SU-DHL-6 (cell line): ENCODE measurements around the gene CDYL2.

Source experiments
- H2AFZ ChIP-seq: fragments of 200-600 bp; sonication (generic); 2 replicates; pipeline ENCODE4 v1.6.1; 2014; ENCODE audit warnings: low read depth, mild to moderate bottlenecking, moderate library complexity, mixed read lengths, antibody characterized with exemption, low read length; ENCODE audit not compliant: severe bottlenecking
- H3F3A ChIP-seq: fragments of 200-600 bp; shearing (Covaris generic); 2 replicates; pipeline ENCODE4 v1.6.0; 2016; ENCODE audit warnings: antibody characterized with exemption, mild to moderate bottlenecking; ENCODE audit not compliant: insufficient read depth
- H3K27ac ChIP-seq: fragments of 200-600 bp; sonication (generic); 2 replicates; pipeline ENCODE4 v1.5.1; 2016; ENCODE audit warnings: low read depth, mild to moderate bottlenecking, low read length, moderate library complexity, mixed read lengths
- H3K27me3 ChIP-seq: fragments of 200-600 bp; sonication (generic), shearing (Covaris generic); 2 replicates; pipeline ENCODE4 v1.6.0; 2014; ENCODE audit warnings: mild to moderate bottlenecking, low read length
- H3K36me3 ChIP-seq: fragments of 200-600 bp; sonication (generic); 2 replicates; pipeline ENCODE4 v1.6.1; 2014; ENCODE audit warnings: mild to moderate bottlenecking, low read length, mixed read lengths
- H3K4me2 ChIP-seq: fragments of 300-600, 200-600 bp; shearing (Covaris generic), sonication (generic); 2 replicates; pipeline ENCODE4 v1.6.0; 2014; ENCODE audit warnings: low read length, low read depth, mild to moderate bottlenecking; ENCODE audit not compliant: poor library complexity, severe bottlenecking
- H3K4me3 ChIP-seq: fragments of 200-600 bp; sonication (generic); 2 replicates; pipeline ENCODE4 v1.5.1; 2014; ENCODE audit warnings: antibody characterized with exemption, low read length, mild to moderate bottlenecking, mixed read lengths; ENCODE audit not compliant: insufficient read depth, poor library complexity, severe bottlenecking
- H3K79me2 ChIP-seq: fragments of 200-600 bp; sonication (generic); 2 replicates; pipeline ENCODE4 v1.6.1; 2014; ENCODE audit warnings: mild to moderate bottlenecking, low read length, moderate library complexity; ENCODE audit not compliant: insufficient read depth
- H3K9ac ChIP-seq: fragments of 200-600 bp; sonication (generic); 2 replicates; pipeline ENCODE4 v1.7.0; 2014; ENCODE audit warnings: mild to moderate bottlenecking, low read length
- H3K9me2 ChIP-seq: fragments of 200-600 bp; sonication (generic); replicated peaks from 2 replicates; pipeline ENCODE4 v1.6.1; 2014; ENCODE audit warnings: low read length; ENCODE audit not compliant: insufficient read depth
- H3K9me3 ChIP-seq: fragments of 200-600 bp; sonication (generic); 2 replicates; pipeline ENCODE4 v1.6.1; 2014; ENCODE audit warnings: low read length, mixed read lengths; ENCODE audit not compliant: insufficient read depth
- H4K20me1 ChIP-seq: fragments of 200-600 bp; sonication (generic); 2 replicates; pipeline ENCODE4 v1.6.1; 2014; ENCODE audit warnings: low read depth, mild to moderate bottlenecking, antibody characterized with exemption, low read length, moderate library complexity, mixed read lengths
- EZH2phosphoT487 ChIP-seq: fragments of 200-600 bp; sonication (generic), shearing (Covaris generic); conservative IDR thresholded peaks from 2 replicates; pipeline ENCODE4 v1.6.1; 2018; ENCODE audit warnings: mild to moderate bottlenecking, antibody characterized with exemption, low read length, moderate library complexity, mixed read lengths
- TF ChIP-seq, protein P1 (sequence below): fragments of 200-600 bp; sonication (generic); IDR thresholded peaks from one replicate; pipeline ENCODE4 v1.5.1; 2017; ENCODE audit warnings: antibody characterized with exemption, mild to moderate bottlenecking, low read length, moderate library complexity; ENCODE audit not compliant: insufficient read depth, poor library complexity, severe bottlenecking

Gene CDYL2

DNA sequence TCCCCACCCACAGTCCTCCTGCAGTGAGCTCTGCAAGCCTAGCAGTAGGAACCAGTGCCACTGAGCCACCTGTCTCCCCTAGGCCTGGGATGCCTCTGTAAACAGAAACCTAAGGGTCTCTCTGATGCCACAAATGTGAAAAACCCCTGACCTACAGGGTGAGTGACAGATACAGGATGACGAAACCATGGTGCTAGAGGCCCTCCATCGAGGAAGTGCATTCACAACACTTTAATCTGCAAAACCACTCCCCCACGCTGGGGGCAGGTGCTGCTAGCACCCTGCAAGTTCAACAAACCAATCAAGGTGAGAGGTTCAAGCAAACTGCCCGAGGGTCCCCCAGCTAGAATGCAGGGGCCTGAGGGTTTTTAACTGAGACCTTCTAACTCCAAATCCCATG is 59.5 kb downstream of the CDYL2 start:
- H3K79me2 ChIP-seq: no peaks in the 10 kb centered on the region

DNA sequence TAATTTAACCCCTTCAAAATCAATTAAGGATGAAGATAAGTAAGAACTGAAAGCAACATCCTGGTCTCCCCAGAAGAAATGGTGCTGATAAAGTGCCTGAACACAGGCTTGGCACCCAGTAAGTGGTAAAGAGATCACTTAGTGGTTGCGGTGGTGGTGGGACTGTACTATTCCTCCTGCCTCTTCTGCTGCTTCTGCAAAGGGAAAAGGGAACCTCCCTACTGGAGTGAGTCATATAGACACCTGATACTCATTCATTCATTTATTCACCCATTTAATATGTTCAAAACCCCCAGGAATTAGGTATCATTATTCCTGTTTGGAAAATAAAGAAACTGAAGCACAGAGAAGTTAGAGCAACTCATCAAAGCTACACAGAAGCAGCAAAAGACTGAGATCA is 60.6 kb downstream of the CDYL2 start:
- TF ChIP-seq, protein P1, sequence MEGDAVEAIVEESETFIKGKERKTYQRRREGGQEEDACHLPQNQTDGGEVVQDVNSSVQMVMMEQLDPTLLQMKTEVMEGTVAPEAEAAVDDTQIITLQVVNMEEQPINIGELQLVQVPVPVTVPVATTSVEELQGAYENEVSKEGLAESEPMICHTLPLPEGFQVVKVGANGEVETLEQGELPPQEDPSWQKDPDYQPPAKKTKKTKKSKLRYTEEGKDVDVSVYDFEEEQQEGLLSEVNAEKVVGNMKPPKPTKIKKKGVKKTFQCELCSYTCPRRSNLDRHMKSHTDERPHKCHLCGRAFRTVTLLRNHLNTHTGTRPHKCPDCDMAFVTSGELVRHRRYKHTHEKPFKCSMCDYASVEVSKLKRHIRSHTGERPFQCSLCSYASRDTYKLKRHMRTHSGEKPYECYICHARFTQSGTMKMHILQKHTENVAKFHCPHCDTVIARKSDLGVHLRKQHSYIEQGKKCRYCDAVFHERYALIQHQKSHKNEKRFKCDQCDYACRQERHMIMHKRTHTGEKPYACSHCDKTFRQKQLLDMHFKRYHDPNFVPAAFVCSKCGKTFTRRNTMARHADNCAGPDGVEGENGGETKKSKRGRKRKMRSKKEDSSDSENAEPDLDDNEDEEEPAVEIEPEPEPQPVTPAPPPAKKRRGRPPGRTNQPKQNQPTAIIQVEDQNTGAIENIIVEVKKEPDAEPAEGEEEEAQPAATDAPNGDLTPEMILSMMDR: no peak
- no peak for TF ChIP-seq EZH2phosphoT487
- Histone ChIP-seq H3F3A (no peaks in the 10 kb centered on the region), H3K9me2 (no peaks in the 10 kb centered on the region), H3K27ac (no peak overlapping the region), H3K4me3 (no peak overlapping the region), H3K9me3 (0 out of 2 replicates have a peak, but pooled peaks cover 3% of the 10 kb centered on the region), H3K79me2 (no peaks in the 10 kb centered on the region), H3K4me2 (no peak overlapping the region), H4K20me1 (no peaks in the 10 kb centered on the region), H3K36me3 (no peaks in the 10 kb centered on the region), H3K27me3 (no peaks in the 10 kb centered on the region), H3K9ac (no peak overlapping the region), H2AFZ (no peak overlapping the region)

More for the DNA sequence above, 59.5 kb downstream of the CDYL2 start:
- no peak overlapping the region for H3K9ac ChIP-seq
- H3K9me3 ChIP-seq: 0 out of 2 replicates have a peak, but pooled peaks cover 3% of the 10 kb centered on the region
- H3K27ac ChIP-seq: no peak overlapping the region
- H3K27me3 ChIP-seq: no peaks in the 10 kb centered on the region
- H3K4me3 ChIP-seq: no peak overlapping the region
- no peaks in the 10 kb centered on the region for H3F3A ChIP-seq
- H4K20me1 ChIP-seq: no peaks in the 10 kb centered on the region
- H3K36me3 ChIP-seq: no peaks in the 10 kb centered on the region
- H2AFZ ChIP-seq: no peak overlapping the region
- TF ChIP-seq EZH2phosphoT487: no peak
- TF ChIP-seq, protein P1: no peak
- H3K4me2 ChIP-seq: no peak overlapping the region
- H3K9me2 ChIP-seq: no peaks in the 10 kb centered on the region

DNA sequence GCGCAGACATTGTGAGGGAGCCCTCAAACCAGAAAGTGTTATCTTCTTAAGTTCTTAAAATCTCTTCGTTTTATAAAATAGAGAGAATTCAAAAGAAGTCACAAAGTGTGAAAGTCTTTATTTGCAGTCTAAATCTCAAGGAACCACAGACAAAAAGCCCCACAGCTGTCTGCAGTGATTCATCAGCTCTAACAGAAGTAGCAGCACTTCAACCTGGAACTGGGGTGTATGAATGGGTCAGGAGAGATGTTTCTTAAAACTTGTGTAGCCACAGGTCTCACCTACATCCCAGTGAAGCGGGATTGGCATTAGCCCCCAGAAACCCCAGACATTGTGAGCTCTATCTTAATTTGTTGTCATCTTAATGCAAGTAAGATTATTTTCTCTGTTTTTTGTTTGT is 61.1 kb downstream of the CDYL2 start:
- no peak for TF ChIP-seq EZH2phosphoT487
- TF ChIP-seq, protein P1: no peak
- H3K79me2 ChIP-seq: no peaks in the 10 kb centered on the region
- H3K9ac ChIP-seq: no peak overlapping the region
- H3K4me3 ChIP-seq: no peak overlapping the region
- H3K4me2 ChIP-seq: no peak overlapping the region
- H3K27ac ChIP-seq: no peak overlapping the region
- H2AFZ ChIP-seq: no peak overlapping the region
- H3K36me3 ChIP-seq: no peaks in the 10 kb centered on the region
- 0 out of 2 replicates have a peak, but pooled peaks cover 3% of the 10 kb centered on the region for H3K9me3 ChIP-seq
- no peaks in the 10 kb centered on the region for H3K9me2 ChIP-seq
- H4K20me1 ChIP-seq: no peaks in the 10 kb centered on the region
- no peaks in the 10 kb centered on the region for H3K27me3 ChIP-seq
- H3F3A ChIP-seq: no peaks in the 10 kb centered on the region
